ENCODE results near the gene TSPEAR. TPM values are rescaled to one million over a fixed set of nuclear protein-coding genes. Genes with fewer than 3 reads are reported as not detected.
A peak's percentile ranks its signal among the peaks of the same experiment; 100 is the strongest.

The TSPEAR gene
- total RNA-seq, 1 donor from 2014 or later: 0.65 TPM

GRCh38 chr21:44466351-44466954 is 244.9 kb downstream of the TSPEAR start:
- no peak for DNase-seq (ENCODE audit: missing footprints)
- intact Hi-C loops (cut with DNase I): no loop called here
- ATAC-seq: no peak

DNA sequence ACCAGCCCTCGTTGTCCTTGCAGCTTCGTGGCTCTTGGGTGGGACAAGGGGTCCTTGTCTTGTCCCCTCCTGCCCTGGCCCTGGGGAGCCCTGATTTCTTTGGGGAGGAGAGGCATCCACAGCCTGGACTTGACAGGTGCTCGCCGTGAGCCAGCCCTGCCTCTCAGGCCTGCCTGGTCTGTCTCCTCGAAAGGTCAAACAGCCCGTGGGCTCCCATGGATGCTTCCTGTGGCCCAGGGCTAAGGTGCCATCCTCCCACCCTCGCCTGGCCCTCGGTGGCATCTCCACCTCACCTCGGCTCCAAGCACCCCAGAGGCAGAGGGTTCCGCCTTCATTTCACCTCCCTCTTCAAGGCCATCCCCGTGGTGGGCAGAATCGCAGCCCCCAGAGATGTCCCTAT is 247.0 kb downstream of the TSPEAR start:
- ATAC-seq (no peak), DNase-seq (ENCODE audit: missing footprints) (no peak)
- intact Hi-C loops (cut with DNase I): no loop called here

- ATAC-seq: no peak
- DNase-seq (ENCODE audit: missing footprints): no peak
- intact Hi-C loops (cut with DNase I): no loop called here
These were observed 247.6 kb downstream of the TSPEAR start for GRCh38 chr21:44463724-44464123.

DNA sequence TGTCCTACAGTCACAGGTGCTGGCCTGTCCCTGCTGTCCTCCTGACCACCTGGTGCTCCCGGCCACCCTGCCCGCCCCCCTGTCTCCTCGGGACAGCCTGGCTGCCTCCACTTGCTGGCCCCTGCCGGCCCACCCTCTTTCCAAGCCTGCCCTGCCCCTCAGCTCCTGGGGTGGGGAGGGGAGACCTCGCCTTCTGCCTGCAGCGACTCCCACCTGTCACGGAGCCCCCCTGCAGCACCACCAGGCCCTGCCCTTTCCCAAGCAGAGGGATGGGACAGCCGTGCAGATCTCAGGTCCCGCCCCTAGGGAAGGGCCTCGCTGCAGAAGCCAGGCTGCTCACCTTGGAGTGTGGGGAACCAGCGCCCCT is 248.6 kb downstream of the TSPEAR start:
- intact Hi-C loops (cut with DNase I): no loop called here
- DNase-seq (ENCODE audit: missing footprints) (peak; percentile 31), ATAC-seq (no peak)

GRCh38 chr21:44462086-44462833 is 249.1 kb downstream of the TSPEAR start:
- DNase-seq (ENCODE audit: missing footprints) (peak; percentile 23), ATAC-seq (no peak)
- intact Hi-C loops (cut with DNase I): no loop called here

- ATAC-seq (peak; percentile 72), DNase-seq (ENCODE audit: missing footprints) (peak; percentile 65)
- intact Hi-C loops (cut with DNase I): no loop called here
These were observed 249.8 kb downstream of the TSPEAR start for GRCh38 chr21:44461464-44462001.

DNA sequence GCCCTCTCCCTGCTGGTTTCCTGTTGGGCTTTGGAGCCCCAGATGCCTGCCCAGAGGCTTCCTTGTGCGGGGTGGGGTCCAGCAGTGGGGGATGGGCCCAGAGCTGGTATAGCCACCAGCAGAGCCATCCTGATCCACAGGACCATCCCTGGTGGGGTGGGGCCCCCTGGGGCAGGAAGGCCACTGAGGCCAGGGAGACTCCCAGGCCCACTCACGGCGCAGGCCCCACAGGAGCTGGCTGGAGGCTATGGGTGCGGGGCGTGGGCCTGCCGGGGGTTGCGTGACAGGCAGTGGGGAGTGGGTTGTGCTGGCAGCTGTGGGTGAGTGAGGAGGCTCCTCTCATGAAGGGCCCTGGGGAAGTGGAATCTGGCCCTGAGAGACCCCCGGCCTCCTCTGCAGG is 250.4 kb downstream of the TSPEAR start:
- no peak for ATAC-seq
- intact Hi-C loops (cut with DNase I): no loop called here

GRCh38 chr21:44460441-44460755 is 251.0 kb downstream of the TSPEAR start:
- ATAC-seq (no peak), DNase-seq (ENCODE audit: missing footprints) (no peak)
- intact Hi-C loops (cut with DNase I): no loop called here

More for the DNA sequence above, 250.4 kb downstream of the TSPEAR start:
- peak; percentile 21 for DNase-seq (ENCODE audit: missing footprints)

GRCh38 chr21:44459712-44460440 is 251.5 kb downstream of the TSPEAR start:
- intact Hi-C loops (cut with DNase I): no loop called here
- ATAC-seq (no peak), DNase-seq (ENCODE audit: missing footprints) (no peak)

- intact Hi-C loops (cut with DNase I): no loop called here
- DNase-seq (ENCODE audit: missing footprints) (peak; percentile 11), ATAC-seq (no peak)
These were observed 252.2 kb downstream of the TSPEAR start for GRCh38 chr21:44458971-44459711.

- peak; percentile 63 for DNase-seq (ENCODE audit: missing footprints)
- intact Hi-C loops (cut with DNase I): no loop called here
- ATAC-seq: no peak
These were observed 254.2 kb downstream of the TSPEAR start for GRCh38 chr21:44456915-44457736.

- intact Hi-C loops (cut with DNase I): no loop called here
- peak; percentile 57 for DNase-seq (ENCODE audit: missing footprints)
- ATAC-seq: no peak
These were observed 255.0 kb downstream of the TSPEAR start for GRCh38 chr21:44456214-44456914.

DNA sequence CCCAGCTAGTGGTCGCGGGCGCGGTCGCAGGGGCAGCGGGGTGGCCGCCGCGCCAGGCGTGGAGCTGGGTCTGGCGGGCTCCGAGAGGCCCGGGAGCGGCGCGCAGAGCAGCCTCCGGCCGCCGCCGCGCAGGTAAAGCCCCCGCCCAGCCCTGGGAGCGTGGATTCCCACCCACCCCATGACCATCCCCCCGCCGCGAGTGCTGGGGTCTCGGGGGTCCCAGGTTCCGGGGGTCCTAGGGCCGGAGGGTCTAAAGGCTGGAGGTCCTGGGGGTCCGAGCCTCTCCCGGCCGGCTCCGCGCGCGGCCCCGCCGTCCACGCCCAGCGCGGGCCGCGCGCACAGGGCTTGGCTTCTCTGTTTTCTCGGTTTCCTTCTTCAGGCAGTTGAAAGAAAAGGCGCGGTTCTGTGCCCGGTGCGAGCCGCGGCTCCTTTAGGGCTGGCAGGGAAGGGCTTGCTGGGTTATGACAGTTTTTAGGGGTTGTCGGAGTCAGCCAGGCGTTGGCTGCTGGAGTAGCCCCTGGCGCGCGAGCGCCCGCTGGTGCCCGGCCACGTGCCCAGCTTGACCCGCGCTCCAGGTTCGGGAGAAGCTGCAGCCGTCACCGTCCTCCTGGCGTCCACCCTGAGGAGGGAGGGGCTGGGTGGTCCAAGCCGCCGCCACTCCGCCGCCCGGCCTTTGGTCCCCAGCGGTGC is 255.7 kb downstream of the TSPEAR start:
- DNase-seq (ENCODE audit: missing footprints) (peak; percentile 71), ATAC-seq (peak; percentile 54)
- intact Hi-C loops (cut with DNase I): no loop called here

DNA sequence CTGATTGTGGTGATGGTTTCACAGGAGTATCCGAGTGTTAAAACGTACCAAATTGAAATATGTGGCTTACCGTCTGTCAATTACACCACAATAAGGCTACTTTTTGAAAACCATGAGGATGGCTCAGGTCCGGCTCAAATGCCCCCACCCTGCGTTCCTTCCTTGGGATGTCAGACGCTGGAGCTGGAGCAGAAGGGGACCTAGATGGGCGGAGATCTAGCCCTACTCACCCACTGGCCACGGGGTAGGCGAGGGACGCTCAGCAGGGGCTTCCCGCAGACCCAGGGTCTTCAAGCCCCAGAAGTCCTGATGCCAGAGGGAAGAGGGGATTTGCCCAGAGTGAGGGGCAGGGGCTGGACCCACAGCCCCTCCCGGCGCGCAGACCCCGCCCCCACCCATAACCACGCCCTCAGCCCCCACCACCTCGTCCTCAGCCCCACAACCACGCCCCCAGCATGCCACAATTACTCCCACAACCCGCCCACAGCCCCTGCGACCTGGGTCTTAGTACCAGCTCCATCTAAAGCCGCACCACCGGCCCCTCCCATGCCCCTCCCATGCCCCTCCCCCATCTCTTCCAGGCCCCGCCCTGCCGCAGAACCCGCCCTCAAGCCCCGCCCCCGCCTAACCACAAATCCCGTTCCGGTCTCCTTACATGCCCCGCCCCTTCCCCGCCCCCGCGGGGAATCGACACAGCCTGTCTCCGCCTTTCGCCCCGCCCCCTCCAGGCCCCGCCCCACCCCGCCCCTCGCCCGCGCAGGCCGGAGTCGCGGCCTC is 256.4 kb downstream of the TSPEAR start, which contains the start of gene LRRC3:
Gene LRRC3, plus strand, starts transcription at position 764 of the 777 bp plus-strand sequence. CDS start 1,135 bp downstream, outside the sequence.
- intact Hi-C loops (cut with DNase I): no loop called here
- DNase-seq (ENCODE audit: missing footprints): peak; percentile 96
- peak; percentile 81 for ATAC-seq

- ATAC-seq: no peak
These were observed 257.3 kb downstream of the TSPEAR start for GRCh38 chr21:44454058-44454457.

GRCh38 chr21:44453120-44453519 is 258.3 kb downstream of the TSPEAR start:
- intact Hi-C loops (cut with DNase I): no loop called here
- DNase-seq (ENCODE audit: missing footprints): no peak
- no peak for ATAC-seq

More at GRCh38 chr21:44454058-44454457, 257.3 kb downstream of the TSPEAR start:
- no peak for DNase-seq (ENCODE audit: missing footprints)
- intact Hi-C loops (cut with DNase I): no loop called here

Measured in Right ventricle myocardium inferior (tissue), 1 donor.